ENCODE data around the gene ADCY7.

ADCY7 gene

DNA sequence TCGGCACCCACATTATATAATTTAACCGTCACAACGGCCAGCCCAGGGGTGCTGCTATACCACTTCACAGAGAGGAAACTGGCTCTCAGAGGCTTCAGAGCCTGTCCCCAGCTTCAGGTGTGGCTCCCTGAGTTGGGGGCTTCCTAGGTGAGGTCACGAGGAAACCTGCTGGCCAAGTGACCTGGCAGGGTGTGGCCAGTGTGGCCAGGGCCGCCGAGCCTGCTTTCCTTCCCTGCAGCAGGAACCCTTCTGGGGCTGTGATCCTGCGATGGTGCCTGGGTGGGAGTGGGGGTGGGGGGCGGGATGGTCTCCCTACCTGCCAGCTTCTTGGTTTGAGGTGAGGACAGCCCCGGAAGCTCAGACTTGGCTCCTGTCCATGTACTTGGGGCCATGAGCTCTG, 39.9 kb downstream of the ADCY7 start:
- Histone ChIP-seq H3K4me1 (ENCODE audit: control insufficient read depth, insufficient read depth, low read depth, low read length) (peaks cover 22% of the 10 kb centered on the region), H2BK5ac (ENCODE audit: low read depth, low read length, poor library complexity, severe bottlenecking) (no peak overlapping the region), H3K79me1 (replicated peaks; ENCODE audit: low read length, poor library complexity, severe bottlenecking) (no peaks in the 10 kb centered on the region), H3K9ac (ENCODE audit: low read length) (no peak overlapping the region), H2AK5ac (ENCODE audit: low read length, severe bottlenecking) (no peak overlapping the region), H3K4me2 (ENCODE audit: low read length, poor library complexity, severe bottlenecking) (no peak overlapping the region), H3K4ac (ENCODE audit: low read depth in 1 of 2, low read length in 2 of 2) (no peak overlapping the region), H3K23ac (ENCODE audit: low read length in 2 of 2) (no peak overlapping the region), H3K9me3 (ENCODE audit: control insufficient read depth, low read length) (no peaks in the 10 kb centered on the region), H2BK120ac (ENCODE audit: low read depth, low read length) (no peak overlapping the region), H4K8ac (ENCODE audit: low read length) (no peak overlapping the region), H3K18ac (ENCODE audit: low read depth in 1 of 2, low read length in 2 of 2) (no peak overlapping the region), H2AFZ (ENCODE audit: low read depth, low read length) (no peak overlapping the region), H2BK15ac (ENCODE audit: low read depth, poor library complexity, severe bottlenecking) (no peak overlapping the region), H3K27ac (ENCODE audit: low read length, poor library complexity, severe bottlenecking) (no peak overlapping the region), H3K14ac (ENCODE audit: low read length in 2 of 2) (no peak overlapping the region), H3K4me3 (ENCODE audit: insufficient read depth in 1 of 2, low read depth in 1 of 2, low read length in 2 of 2) (no peak overlapping the region), H4K91ac (ENCODE audit: low read length) (no peak overlapping the region), H3K27me3 (ENCODE audit: control insufficient read depth in 1 of 2, insufficient read depth in 1 of 2, low read length in 2 of 2) (no peaks in the 10 kb centered on the region), H3K36me3 (ENCODE audit: control insufficient read depth in 1 of 2, insufficient read depth in 2 of 2, low read depth in 1 of 2, low read length in 2 of 2) (peaks cover 10 to 37% of the 10 kb centered on the region in 2 experiments), H2BK12ac (ENCODE audit: low read length in 2 of 2) (no peak overlapping the region)
- WGBS: 93% methylated on average over 9 of the region's 9 CpGs
- no peak for DNase-seq

- no peak overlapping the region for H4K91ac ChIP-seq (ENCODE audit: low read length)
- H2BK12ac ChIP-seq (ENCODE audit: low read length in 2 of 2): no peak overlapping the region
- H2BK120ac ChIP-seq (ENCODE audit: low read depth, low read length): no peak overlapping the region
- H3K9me3 ChIP-seq (ENCODE audit: control insufficient read depth, low read length): no peaks in the 10 kb centered on the region
- no peak overlapping the region for H3K4me2 ChIP-seq (ENCODE audit: low read length, poor library complexity, severe bottlenecking)
- no peak overlapping the region for H3K23ac ChIP-seq (ENCODE audit: low read length in 2 of 2)
- no peaks in the 10 kb centered on the region for H3K79me1 ChIP-seq (replicated peaks; ENCODE audit: low read length, poor library complexity, severe bottlenecking)
- H2BK5ac ChIP-seq (ENCODE audit: low read depth, low read length, poor library complexity, severe bottlenecking): no peak overlapping the region
- H2AFZ ChIP-seq (ENCODE audit: low read depth, low read length): no peak overlapping the region
- no peaks in the 10 kb centered on the region for H3K27me3 ChIP-seq (ENCODE audit: control insufficient read depth in 1 of 2, insufficient read depth in 1 of 2, low read length in 2 of 2)
- no peak overlapping the region for H3K4ac ChIP-seq (ENCODE audit: low read depth in 1 of 2, low read length in 2 of 2)
- no peak overlapping the region for H3K4me3 ChIP-seq (ENCODE audit: insufficient read depth in 1 of 2, low read depth in 1 of 2, low read length in 2 of 2)
- H2AK5ac ChIP-seq (ENCODE audit: low read length, severe bottlenecking): no peak overlapping the region
- 95% methylated on average over 18 of the region's 18 CpGs for WGBS
- H3K4me1 ChIP-seq (ENCODE audit: control insufficient read depth, insufficient read depth, low read depth, low read length): peaks cover 12% of the 10 kb centered on the region
- H3K36me3 ChIP-seq (ENCODE audit: control insufficient read depth in 1 of 2, insufficient read depth in 2 of 2, low read depth in 1 of 2, low read length in 2 of 2): peaks cover 24 to 46% of the 10 kb centered on the region in 2 experiments
- H3K18ac ChIP-seq (ENCODE audit: low read depth in 1 of 2, low read length in 2 of 2): no peak overlapping the region
- no peak overlapping the region for H3K9ac ChIP-seq (ENCODE audit: low read length)
- no peak for DNase-seq
- no peak overlapping the region for H2BK15ac ChIP-seq (ENCODE audit: low read depth, poor library complexity, severe bottlenecking)
- H4K8ac ChIP-seq (ENCODE audit: low read length): no peak overlapping the region
- H3K14ac ChIP-seq (ENCODE audit: low read length in 2 of 2): no peak overlapping the region
- H3K27ac ChIP-seq (ENCODE audit: low read length, poor library complexity, severe bottlenecking): no peak overlapping the region
Measured at GRCh38 chr16:50308237-50308965, 42.0 kb downstream of the ADCY7 start.

- Histone ChIP-seq H4K8ac (ENCODE audit: low read length) (no peak overlapping the region), H4K91ac (ENCODE audit: low read length) (peak overlapping the region; percentile 62), H3K23ac (ENCODE audit: low read length in 2 of 2) (no peak overlapping the region), H3K27ac (ENCODE audit: low read length, poor library complexity, severe bottlenecking) (no peak overlapping the region), H2AK5ac (ENCODE audit: low read length, severe bottlenecking) (no peak overlapping the region), H3K36me3 (ENCODE audit: control insufficient read depth in 1 of 2, insufficient read depth in 2 of 2, low read depth in 1 of 2, low read length in 2 of 2) (peaks cover 27 to 45% of the 10 kb centered on the region in 2 experiments), H3K27me3 (ENCODE audit: control insufficient read depth in 1 of 2, insufficient read depth in 1 of 2, low read length in 2 of 2) (no peaks in the 10 kb centered on the region), H2BK120ac (ENCODE audit: low read depth, low read length) (no peak overlapping the region), H2BK15ac (ENCODE audit: low read depth, poor library complexity, severe bottlenecking) (no peak overlapping the region), H3K4ac (ENCODE audit: low read depth in 1 of 2, low read length in 2 of 2) (peak overlapping the region in 1 of 2 experiments; percentile 43), H3K79me1 (replicated peaks; ENCODE audit: low read length, poor library complexity, severe bottlenecking) (peaks cover 2% of the 10 kb centered on the region), H3K9me3 (ENCODE audit: control insufficient read depth, low read length) (no peaks in the 10 kb centered on the region), H3K4me2 (ENCODE audit: low read length, poor library complexity, severe bottlenecking) (no peak overlapping the region), H3K9ac (ENCODE audit: low read length) (no peak overlapping the region), H3K14ac (ENCODE audit: low read length in 2 of 2) (no peak overlapping the region), H3K4me1 (ENCODE audit: control insufficient read depth, insufficient read depth, low read depth, low read length) (peaks cover 8% of the 10 kb centered on the region), H3K4me3 (ENCODE audit: insufficient read depth in 1 of 2, low read depth in 1 of 2, low read length in 2 of 2) (no peak overlapping the region), H3K18ac (ENCODE audit: low read depth in 1 of 2, low read length in 2 of 2) (no peak overlapping the region), H2AFZ (ENCODE audit: low read depth, low read length) (no peak overlapping the region), H2BK5ac (ENCODE audit: low read depth, low read length, poor library complexity, severe bottlenecking) (no peak overlapping the region), H2BK12ac (ENCODE audit: low read length in 2 of 2) (no peak overlapping the region)
- 83% methylated on average over 11 of the region's 11 CpGs for WGBS
- DNase-seq: no peak
Measured at GRCh38 chr16:50309156-50309526, 42.8 kb downstream of the ADCY7 start.

DNA sequence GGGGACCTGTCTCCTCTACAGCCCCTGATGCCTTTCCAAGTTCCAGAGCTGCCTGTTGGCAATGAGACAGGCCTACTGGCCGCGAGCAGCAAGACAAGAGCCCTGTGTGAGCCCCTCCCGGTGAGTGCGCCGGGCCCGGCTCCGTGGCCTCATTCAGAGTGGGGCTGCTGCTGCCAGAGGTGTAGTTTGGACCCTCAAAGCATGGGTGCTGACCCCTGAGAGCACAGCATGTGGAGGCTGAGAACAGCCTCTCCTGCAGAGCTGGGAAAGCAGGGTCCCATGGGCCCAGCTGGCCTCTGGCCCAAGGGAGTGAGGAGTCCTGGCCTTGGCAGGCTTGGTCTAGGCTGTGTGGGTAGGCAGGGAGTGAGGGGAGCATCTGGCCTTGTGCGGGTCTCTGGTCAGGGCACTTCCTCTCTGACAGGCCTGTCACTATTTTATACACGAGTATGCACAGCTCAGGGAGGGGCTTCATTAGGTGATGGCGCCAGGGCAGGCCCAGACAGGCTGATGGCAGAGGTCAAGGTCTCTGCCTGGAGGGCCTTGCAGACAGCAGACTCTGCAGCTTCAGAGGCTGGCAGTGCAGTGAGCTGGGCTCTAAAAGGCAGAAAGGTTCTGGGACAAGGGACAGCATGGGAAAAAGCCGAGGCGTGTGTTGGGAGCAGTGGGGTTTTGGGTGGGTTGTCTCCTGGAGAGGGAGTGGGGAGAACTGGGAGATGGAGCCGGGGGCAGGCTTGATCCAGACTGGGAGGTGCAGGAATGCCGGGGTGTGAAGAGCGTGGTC, 43.4 kb downstream of the ADCY7 start:
- DNase-seq: no peak
- no peak overlapping the region for H2AFZ ChIP-seq (ENCODE audit: low read depth, low read length)
- H2BK120ac ChIP-seq (ENCODE audit: low read depth, low read length): peak overlapping the region; percentile 7
- no peaks in the 10 kb centered on the region for H3K9me3 ChIP-seq (ENCODE audit: control insufficient read depth, low read length)
- H4K8ac ChIP-seq (ENCODE audit: low read length): no peak overlapping the region
- peak overlapping the region in 1 of 2 experiments; percentile 43 for H3K4ac ChIP-seq (ENCODE audit: low read depth in 1 of 2, low read length in 2 of 2)
- no peak overlapping the region for H3K18ac ChIP-seq (ENCODE audit: low read depth in 1 of 2, low read length in 2 of 2)
- 90% methylated on average over 15 of the region's 15 CpGs for WGBS
- peaks cover 2% of the 10 kb centered on the region for H3K79me1 ChIP-seq (replicated peaks; ENCODE audit: low read length, poor library complexity, severe bottlenecking)
- no peak overlapping the region for H3K27ac ChIP-seq (ENCODE audit: low read length, poor library complexity, severe bottlenecking)
- H3K36me3 ChIP-seq (ENCODE audit: control insufficient read depth in 1 of 2, insufficient read depth in 2 of 2, low read depth in 1 of 2, low read length in 2 of 2): peaks cover 30 to 43% of the 10 kb centered on the region in 2 experiments
- H3K14ac ChIP-seq (ENCODE audit: low read length in 2 of 2): no peak overlapping the region
- H3K9ac ChIP-seq (ENCODE audit: low read length): no peak overlapping the region
- no peak overlapping the region for H3K23ac ChIP-seq (ENCODE audit: low read length in 2 of 2)
- no peak overlapping the region for H2BK5ac ChIP-seq (ENCODE audit: low read depth, low read length, poor library complexity, severe bottlenecking)
- H3K27me3 ChIP-seq (ENCODE audit: control insufficient read depth in 1 of 2, insufficient read depth in 1 of 2, low read length in 2 of 2): no peaks in the 10 kb centered on the region
- peak overlapping the region; percentile 62 for H4K91ac ChIP-seq (ENCODE audit: low read length)
- H3K4me1 ChIP-seq (ENCODE audit: control insufficient read depth, insufficient read depth, low read depth, low read length): peaks cover 6% of the 10 kb centered on the region
- no peak overlapping the region for H2BK15ac ChIP-seq (ENCODE audit: low read depth, poor library complexity, severe bottlenecking)
- no peak overlapping the region for H2BK12ac ChIP-seq (ENCODE audit: low read length in 2 of 2)
- no peak overlapping the region for H3K4me3 ChIP-seq (ENCODE audit: insufficient read depth in 1 of 2, low read depth in 1 of 2, low read length in 2 of 2)
- no peak overlapping the region for H2AK5ac ChIP-seq (ENCODE audit: low read length, severe bottlenecking)
- no peak overlapping the region for H3K4me2 ChIP-seq (ENCODE audit: low read length, poor library complexity, severe bottlenecking)
